Left lung (tissue), 10 donors: ENCODE measurements around the gene SHISA8. TPM values are rescaled to one million over a fixed set of nuclear protein-coding genes. Genes with fewer than 3 reads are reported as not detected.

Experiments
- ATAC-seq: fragments of 200-7000 bp; cut with Tn5 transposase; one replicate; pipeline ENCODE4 v1.9.1; 2020; ENCODE audit warnings: moderate library complexity
- DNase-seq, 4 donors: peaks; one replicate each; pipeline ENCODE4 v3.0.0-alpha.2; 2013 to 2020
- H3K27ac ChIP-seq, 2 donors: fragments of 200-600 bp; sonication (generic) in 1 of 2; one replicate each; pipeline versions ENCODE4 v1.5.0 to v1.8.0; 2020 to 2021
- H3K27me3 ChIP-seq, 2 donors: fragments of 200-600 bp; sonication (generic) in 1 of 2; one replicate each; pipeline versions ENCODE4 v1.5.0 to v1.8.0; 2020 to 2021
- H3K36me3 ChIP-seq, 2 donors: fragments of 200-600 bp; sonication (generic) in 1 of 2; one replicate each; pipeline versions ENCODE4 v1.5.0 to v1.8.0; 2020 to 2021
- H3K4me1 ChIP-seq, 2 donors: fragments of 200-600 bp; one replicate each; pipeline ENCODE4 v1.8.0; 2021
- H3K4me3 ChIP-seq, 2 donors: fragments of 200-600 bp; sonication (generic) in 1 of 2; one replicate each; pipeline versions ENCODE4 v1.5.0 to v1.8.0; 2020 to 2021; ENCODE audit warnings: mild to moderate bottlenecking in 1 of 2
- H3K9me3 ChIP-seq, 2 donors: fragments of 200-600 bp; sonication (generic) in 1 of 2; one replicate each; pipeline versions ENCODE4 v1.5.0 to v1.8.0; 2020 to 2021
- CTCF ChIP-seq, 2 donors: fragments of 200-600 bp; sonication (generic) in 1 of 2; IDR thresholded peaks; one replicate each; pipeline versions ENCODE4 v1.5.0 to v1.8.0; 2021; ENCODE audit warnings: antibody characterized with exemption in 2 of 2
- intact Hi-C, 2 donors: fragments of 100-400 bp; cut with DNase I; formaldehyde crosslinking; loops; one replicate each; pipeline versions ENCODE4 v1.11.2 to v1.14.2; 2022
- polyA plus RNA-seq, 6 donors: library from polyadenylated mRNA; unstranded; fragments of 120-200 nt; gene quantifications; one replicate each; pipeline ENCODE4 v1.2.1, GENCODE V29; 2013; ENCODE audit not compliant: insufficient read length in 6 of 6
- total RNA-seq, 2 donors: library from RNA; stranded (reverse); fragmentation: NEBNext Ultra II Directional; extraction: Animal tissue kit (Norgen Biotek cat#: 25700); gene quantifications; one replicate each; pipeline ENCODE4 v1.2.1, GENCODE V29; 2021
- donor health status: DM: no; HTN: yes; CAD: no.
- donor health status: DM: no; HTN: no; CAD: no.

The SHISA8 gene
- total and polyA plus RNA-seq, 8 donors, result 0.11 to 0.24 TPM; not detected in 6

GRCh38 chr22:41909310-41910049 is 5.4 kb downstream of the SHISA8 start:
- no peak for TF ChIP-seq CTCF (IDR thresholded peaks at IDR 0.05)
- H3K4me1 ChIP-seq, result peaks cover 10 to 42% of the 10 kb centered on the region in 2 donors
- peaks cover 0 to 36% of the 10 kb centered on the region in 2 donors for H3K36me3 ChIP-seq
- peaks cover 50 to 58% of the 10 kb centered on the region in 2 donors for H3K27me3 ChIP-seq
- intact Hi-C loops, result no loop called here
- ATAC-seq (no peak), DNase-seq (no peak)
- H3K27ac ChIP-seq, result no peak overlapping the region
- peak overlapping the region in 1 of 2 donors; percentile 17 for H3K4me3 ChIP-seq
- H3K9me3 ChIP-seq, result no peaks in the 10 kb centered on the region

DNA sequence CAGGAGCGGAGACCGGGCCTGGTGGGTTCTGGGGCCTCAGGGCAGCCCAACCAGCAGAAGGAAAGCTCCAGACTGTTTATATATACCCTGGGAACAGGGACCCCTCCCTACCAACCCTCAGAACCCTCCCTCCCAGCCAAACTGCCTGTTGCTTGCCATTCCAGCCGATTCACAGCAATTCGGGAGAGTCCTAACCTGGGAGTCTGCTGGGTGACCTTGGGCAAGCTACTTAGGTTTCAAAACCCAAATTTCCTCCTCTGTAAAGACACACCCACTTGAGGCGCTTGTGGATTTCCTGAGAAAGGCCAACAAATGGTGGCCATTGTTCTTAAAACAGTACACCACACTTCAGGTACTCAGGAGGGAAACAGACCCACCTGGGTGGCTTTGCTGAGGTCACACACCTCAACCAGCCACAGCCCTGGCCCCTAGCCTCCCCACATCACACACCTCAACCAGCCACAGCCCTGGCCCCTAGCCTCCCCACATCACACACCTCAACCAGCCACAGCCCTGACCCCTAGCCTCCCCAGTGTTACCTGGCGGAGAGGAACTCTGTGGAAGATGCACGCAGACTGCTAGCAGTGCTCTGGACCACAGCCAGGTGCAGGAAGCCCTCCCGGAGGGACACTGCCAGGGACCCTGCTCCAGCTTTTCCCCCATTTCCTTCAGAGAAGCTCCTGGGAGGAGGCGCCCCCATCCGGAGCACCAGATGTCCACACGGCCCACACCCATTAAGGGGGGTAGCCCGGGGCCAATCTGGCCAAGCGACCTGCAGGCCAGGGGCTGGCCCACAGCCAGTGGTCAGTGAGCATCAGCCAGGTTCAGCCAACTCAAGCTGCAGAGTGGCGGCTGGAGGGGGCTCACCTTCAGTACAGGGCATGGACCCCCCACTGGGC is 6.2 kb downstream of the SHISA8 start:
- no peak overlapping the region for H3K27ac ChIP-seq
- H3K27me3 ChIP-seq, result peaks cover 43 to 50% of the 10 kb centered on the region in 2 donors
- H3K9me3 ChIP-seq, result no peaks in the 10 kb centered on the region
- ATAC-seq (no peak), DNase-seq (peak in 1 of 4 donors; percentile 4)
- H3K36me3 ChIP-seq, result peaks cover 0 to 44% of the 10 kb centered on the region in 2 donors
- H3K4me3 ChIP-seq, result no peak overlapping the region
- intact Hi-C loops, result no loop called here
- H3K4me1 ChIP-seq, result peaks cover 10 to 33% of the 10 kb centered on the region in 2 donors
- TF ChIP-seq CTCF (IDR thresholded peaks at IDR 0.05), result no peak

DNA sequence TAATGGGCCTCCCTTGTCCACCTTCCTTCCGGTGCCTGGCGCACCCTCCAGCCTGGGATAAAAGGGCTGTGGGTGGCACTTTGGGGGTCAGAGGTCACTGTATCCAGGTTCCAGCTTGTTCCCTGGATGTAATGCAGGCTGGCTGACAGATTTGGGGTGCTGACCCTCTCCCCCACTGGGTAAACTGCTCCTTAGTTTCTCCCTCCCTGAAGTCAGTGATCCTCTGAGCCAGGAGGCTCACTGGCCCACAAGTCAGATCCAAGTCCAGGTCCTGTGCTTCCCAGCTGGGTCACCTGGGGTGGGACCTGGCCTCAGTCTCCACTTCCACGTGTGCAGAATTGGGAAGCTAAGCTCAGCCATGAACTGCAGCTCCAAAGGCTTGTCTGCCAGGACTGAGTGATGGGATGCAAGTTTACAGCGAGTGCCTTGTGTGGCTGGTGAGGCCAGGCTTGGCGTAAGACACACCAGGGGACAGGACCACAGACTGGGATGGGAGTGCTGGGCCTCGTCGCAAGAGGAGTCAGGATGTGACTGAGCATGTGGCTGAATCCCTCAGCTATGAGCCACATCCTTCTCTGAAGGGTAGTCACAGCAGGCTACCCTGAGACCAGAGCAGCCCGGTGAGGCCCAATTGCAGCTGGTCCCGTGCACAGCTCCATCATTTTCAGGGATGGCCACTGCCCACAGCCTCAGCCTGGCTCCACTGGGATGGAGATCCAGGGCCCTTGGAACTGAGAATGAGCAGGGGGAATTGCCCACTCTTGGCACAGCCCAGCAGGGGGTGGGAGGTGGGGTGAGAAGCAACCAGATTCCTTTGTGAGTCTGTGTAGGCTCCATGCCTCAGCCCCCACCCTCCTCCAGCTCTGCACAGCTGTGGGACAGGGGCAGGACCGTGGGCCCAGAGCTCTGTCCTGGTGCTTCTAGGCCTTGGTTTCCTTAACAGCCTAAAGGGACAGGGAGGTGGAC is 7.2 kb downstream of the SHISA8 start:
- H3K4me3 ChIP-seq, result no peak overlapping the region

GRCh38 chr22:41906822-41907221 is 8.1 kb downstream of the SHISA8 start:
- TF ChIP-seq CTCF (IDR thresholded peaks at IDR 0.05), result no peak
- H3K27me3 ChIP-seq, result peaks cover 25 to 32% of the 10 kb centered on the region in 2 donors
- H3K9me3 ChIP-seq, result no peaks in the 10 kb centered on the region
- intact Hi-C loops, result no loop called here
- H3K36me3 ChIP-seq, result peaks cover 0 to 62% of the 10 kb centered on the region in 2 donors
- H3K4me1 ChIP-seq, result peaks cover 10 to 33% of the 10 kb centered on the region in 2 donors
- peak in 1 of 4 donors; percentile 6 for DNase-seq
- H3K4me3 ChIP-seq, result no peak overlapping the region
- no peak overlapping the region for H3K27ac ChIP-seq
- ATAC-seq, result no peak

More for the DNA sequence above, 7.2 kb downstream of the SHISA8 start:
- no peaks in the 10 kb centered on the region for H3K9me3 ChIP-seq
- no peak overlapping the region for H3K27ac ChIP-seq
- ATAC-seq (no peak), DNase-seq (peak in 1 of 4 donors; percentile 29)
- intact Hi-C loops, result no loop called here
- H3K27me3 ChIP-seq, result peaks cover 34 to 41% of the 10 kb centered on the region in 2 donors
- no peak for TF ChIP-seq CTCF (IDR thresholded peaks at IDR 0.05)
- H3K4me1 ChIP-seq, result peaks cover 10 to 33% of the 10 kb centered on the region in 2 donors
- H3K36me3 ChIP-seq, result peaks cover 0 to 53% of the 10 kb centered on the region in 2 donors
